Endometrial microvascular endothelial cells (primary cell): ENCODE results near the gene IL12RB2. TPM values are rescaled to one million over a fixed set of nuclear protein-coding genes. Genes with fewer than 3 reads are reported as not detected.

ENCODE experiments used
- in situ Hi-C: cut with HindIII; loops from 2 replicates; pipeline ENCODE4 v1.10.0; 2017; ENCODE audit warnings: low sequenced_read_pairs, low pct_unique_long_range_greater_than_20kb; ENCODE audit errors: inconsistent ontology term
- total RNA-seq: library from RNA; depleted of rRNA; stranded (reverse); fragments of >200 nt; gene quantifications from one replicate; pipeline ENCODE4 v1.2.3, GENCODE V29; 2015; ENCODE audit errors: inconsistent ontology term

Gene IL12RB2
- not detected for total RNA-seq

- in situ Hi-C loops = no loop called here
Measured at GRCh38 chr1:67307251-67308060, at the start of gene IL12RB2. Gene IL12RB2, plus strand, starts transcription at chr1:67307873. Its CDS starts 12,496 bp downstream, at chr1:67320369.

- in situ Hi-C loops = no loop called here
Measured at GRCh38 chr1:67261680-67262079, 46.0 kb upstream of the IL12RB2 start.

GRCh38 chr1:67262735-67263134, 44.9 kb upstream of the IL12RB2 start:
- in situ Hi-C loops = no loop called here

- in situ Hi-C loops = no loop called here
Measured at GRCh38 chr1:67264152-67264551, 43.5 kb upstream of the IL12RB2 start.

- in situ Hi-C loops = no loop called here
Measured at GRCh38 chr1:67264899-67265298, 42.8 kb upstream of the IL12RB2 start.

- in situ Hi-C loops = no loop called here
Measured at GRCh38 chr1:67269061-67269460, 38.6 kb upstream of the IL12RB2 start.

GRCh38 chr1:67270541-67270940, 37.1 kb upstream of the IL12RB2 start:
- in situ Hi-C loops = no loop called here

- in situ Hi-C loops = no loop called here
Measured at GRCh38 chr1:67273591-67273990, 34.1 kb upstream of the IL12RB2 start.

GRCh38 chr1:67274623-67275325, 32.9 kb upstream of the IL12RB2 start:
- in situ Hi-C loops = no loop called here

GRCh38 chr1:67280696-67281095, 27.0 kb upstream of the IL12RB2 start:
- in situ Hi-C loops = no loop called here

GRCh38 chr1:67281244-67281643, 26.4 kb upstream of the IL12RB2 start:
- in situ Hi-C loops = no loop called here

- in situ Hi-C loops = no loop called here
Measured at GRCh38 chr1:67285780-67286488, 21.7 kb upstream of the IL12RB2 start.

- in situ Hi-C loops = no loop called here
Measured at GRCh38 chr1:67290236-67290635, 17.4 kb upstream of the IL12RB2 start.

GRCh38 chr1:67294836-67295617, 12.6 kb upstream of the IL12RB2 start:
- in situ Hi-C loops = no loop called here

GRCh38 chr1:67298762-67299161, 8.9 kb upstream of the IL12RB2 start:
- in situ Hi-C loops = no loop called here

GRCh38 chr1:67299296-67299695, 8.4 kb upstream of the IL12RB2 start:
- in situ Hi-C loops = no loop called here

GRCh38 chr1:67300561-67300960, 7.1 kb upstream of the IL12RB2 start:
- in situ Hi-C loops = no loop called here

GRCh38 chr1:67304023-67304422, 3.6 kb upstream of the IL12RB2 start:
- in situ Hi-C loops = no loop called here

- in situ Hi-C loops = no loop called here
Measured at GRCh38 chr1:67306547-67306946, 1.1 kb upstream of the IL12RB2 start.
